ENCODE results near the gene TSPYL1.
"Not testable (repeated sequence)": the region's sequence is repeated elsewhere in the genome, so short reads cannot be mapped to it uniquely, and the experiment has no call there.

The TSPYL1 gene

DNA sequence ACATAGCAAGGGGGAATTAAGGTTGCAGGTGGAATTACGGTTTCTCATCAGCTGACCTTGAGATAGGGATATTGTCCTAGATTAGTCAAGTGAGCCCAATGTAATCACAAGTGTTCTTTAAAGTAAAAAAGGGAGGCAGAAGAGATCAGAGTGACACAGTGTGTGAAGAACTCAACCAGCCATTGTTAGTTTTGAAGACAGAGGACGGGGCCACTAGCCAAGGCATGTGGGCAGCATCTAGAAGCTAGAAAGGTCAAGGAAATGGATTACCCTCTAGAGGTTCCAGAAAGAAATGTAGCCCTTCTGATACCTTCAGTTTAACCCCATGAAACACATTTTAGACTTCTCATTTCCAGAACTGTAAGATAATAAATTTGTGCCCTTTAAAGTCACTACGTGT is 18.5 kb upstream of the TSPYL1 start:
- no peak for DNase-seq (ENCODE audit: low read depth)

GRCh38 chr6:116292553-116292952 is 12.8 kb upstream of the TSPYL1 start:
- no peak for DNase-seq (ENCODE audit: low read depth)

DNA sequence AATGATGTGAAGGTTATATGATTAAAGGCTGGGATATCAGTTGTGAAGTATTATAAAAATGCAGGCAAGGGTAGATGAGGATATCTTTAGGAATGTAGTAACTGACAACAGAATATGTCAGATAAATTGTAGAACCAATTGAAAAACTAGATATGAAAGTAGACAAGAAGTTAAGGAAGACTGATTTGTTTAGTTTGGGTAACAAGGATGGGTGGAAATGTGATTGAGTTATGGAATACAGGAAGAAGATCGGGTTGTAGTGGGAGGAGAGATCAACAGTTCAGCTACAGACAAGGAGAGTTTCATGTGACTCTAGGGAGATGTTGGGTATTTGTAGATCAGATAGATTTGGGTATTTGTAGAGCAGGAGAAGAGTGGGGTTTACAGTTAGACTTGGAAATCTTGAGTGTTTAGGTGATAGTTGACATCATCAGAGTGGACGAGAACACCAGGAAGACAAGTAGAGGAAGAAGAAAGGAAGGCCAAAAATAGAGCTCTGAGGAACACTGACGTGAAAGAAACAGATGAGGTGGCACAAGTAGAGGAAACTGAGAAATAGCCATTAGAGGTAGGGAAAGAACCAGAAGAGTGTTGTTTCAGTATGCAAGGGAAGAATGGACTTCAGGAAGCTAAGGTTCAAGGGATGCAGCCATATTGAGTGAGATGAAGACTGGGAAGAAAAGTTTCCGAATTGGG is 12.1 kb upstream of the TSPYL1 start:
- no peak for DNase-seq (ENCODE audit: low read depth)

GRCh38 chr6:116290799-116291198 is 11.1 kb upstream of the TSPYL1 start:
- no peak for DNase-seq (ENCODE audit: low read depth)

GRCh38 chr6:116289876-116290275 is 10.1 kb upstream of the TSPYL1 start:
- DNase-seq (ENCODE audit: low read depth), result no peak

- DNase-seq (ENCODE audit: low read depth), result no peak
Observed at GRCh38 chr6:116287689-116288282, 8.1 kb upstream of the TSPYL1 start.

DNA sequence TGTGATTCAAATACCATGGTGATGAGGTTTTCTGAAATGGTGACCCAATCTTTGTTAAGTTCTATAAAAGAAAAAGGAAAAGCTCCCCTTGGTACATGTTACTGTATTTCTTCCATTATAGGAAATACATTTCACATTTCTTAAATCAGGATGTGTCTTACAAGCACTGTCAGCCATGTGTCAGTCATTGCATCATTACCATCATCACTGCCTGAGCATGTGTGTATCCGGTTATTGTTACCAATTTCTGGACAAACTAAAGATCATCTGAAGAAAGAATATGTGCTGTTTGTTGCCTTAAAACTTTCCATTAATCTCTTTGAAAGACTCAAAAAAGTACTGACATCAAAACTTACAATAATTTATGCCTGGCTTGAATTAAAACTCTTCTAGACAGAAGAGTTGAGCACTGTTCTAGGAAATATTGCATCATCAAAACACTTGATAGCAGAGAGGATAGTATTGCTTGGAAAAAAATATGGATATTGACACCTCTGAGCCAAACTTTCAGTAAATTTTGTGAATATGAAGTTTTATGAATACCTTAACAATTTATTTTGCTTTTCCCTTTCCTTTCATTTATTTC is 7.1 kb upstream of the TSPYL1 start:
- no peak for DNase-seq (ENCODE audit: low read depth)

- not testable (repeated sequence) for DNase-seq (ENCODE audit: low read depth)
Observed at GRCh38 chr6:116284984-116285383, 5.3 kb upstream of the TSPYL1 start.

GRCh38 chr6:116283191-116283590 is 3.5 kb upstream of the TSPYL1 start:
- no peak for DNase-seq (ENCODE audit: low read depth)

DNA sequence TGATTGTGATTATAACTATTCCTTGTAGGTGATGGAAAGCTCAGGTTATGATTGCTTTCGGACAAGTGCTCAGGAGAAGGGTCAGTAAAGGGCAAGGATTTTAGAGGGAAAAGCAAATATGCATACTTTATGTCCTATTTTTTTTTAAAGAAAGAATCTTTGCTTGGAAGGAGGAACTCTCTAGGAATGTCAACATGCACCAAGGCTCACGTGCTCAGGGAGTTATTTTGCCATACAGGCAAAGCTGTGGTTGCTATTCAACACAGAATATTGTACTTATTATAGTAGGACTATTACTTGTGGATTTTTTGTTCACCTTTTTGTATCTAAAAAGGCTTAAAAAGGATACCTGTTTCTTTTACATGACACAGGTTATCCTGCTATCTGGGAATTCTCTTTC is 3.0 kb upstream of the TSPYL1 start:
- DNase-seq (ENCODE audit: low read depth), result no peak

- DNase-seq (ENCODE audit: low read depth), result no peak
Observed at GRCh38 chr6:116280933-116281316, 1.2 kb upstream of the TSPYL1 start.

DNA sequence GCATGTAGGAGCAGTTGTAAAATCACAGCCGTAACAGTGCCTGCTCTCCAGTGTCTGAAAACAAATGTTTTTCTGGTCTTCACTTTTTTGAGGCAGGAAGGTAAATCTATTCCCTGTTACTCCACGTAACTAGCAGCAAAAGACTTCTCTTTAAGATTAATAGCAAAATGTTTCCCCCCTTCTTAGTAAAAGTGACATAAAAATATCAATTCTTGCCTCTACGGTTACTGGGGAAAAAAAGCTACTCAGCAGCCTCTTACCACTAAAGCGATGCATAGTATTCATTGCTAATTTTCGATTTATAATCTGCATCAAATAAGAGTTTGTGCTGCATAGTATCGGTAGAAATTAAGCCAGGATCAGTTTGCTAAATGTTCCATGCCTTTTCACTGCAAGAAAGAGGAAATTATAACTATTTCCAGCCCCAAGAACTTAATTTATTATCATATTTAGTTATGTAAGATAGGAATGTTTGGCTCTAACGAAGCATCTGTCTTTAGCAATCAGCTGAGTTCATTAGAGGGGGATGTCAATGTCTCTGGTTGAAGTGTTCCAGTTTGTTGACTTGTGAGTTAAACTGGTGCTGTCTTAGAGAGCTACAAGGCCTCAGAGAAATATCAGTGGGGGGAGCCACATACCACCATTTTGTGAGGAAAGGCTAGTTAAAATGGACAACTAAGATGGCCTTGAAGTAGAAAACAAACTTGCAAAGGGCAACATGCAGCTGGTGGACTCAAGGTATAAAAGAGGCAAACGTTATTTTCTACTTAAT is 617 bp upstream of the TSPYL1 start:
- DNase-seq (ENCODE audit: low read depth), result no peak

- no peak for DNase-seq (ENCODE audit: low read depth)
Observed at GRCh38 chr6:116278854-116279231, 887 bp downstream of the TSPYL1 start.

DNA sequence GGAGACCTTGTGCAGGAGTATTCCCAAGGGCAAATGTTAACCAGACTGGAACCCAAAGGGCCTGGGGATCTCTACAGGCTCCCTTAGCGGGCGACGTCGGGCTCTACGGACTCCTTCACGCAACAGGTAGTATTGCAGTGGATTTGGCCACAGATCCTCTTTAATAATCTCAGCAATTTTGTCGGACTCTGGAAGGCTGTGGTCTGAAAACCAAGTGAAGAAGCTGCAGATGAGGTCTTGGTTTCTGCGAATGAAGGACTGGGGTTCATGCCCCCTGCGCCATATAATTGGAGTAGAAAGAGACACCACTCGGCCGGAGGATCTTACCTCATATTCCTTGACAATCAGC is 1.3 kb downstream of the TSPYL1 start:
- no peak for DNase-seq (ENCODE audit: low read depth)

- no peak for DNase-seq (ENCODE audit: low read depth)
Observed at GRCh38 chr6:116277124-116277523, 2.6 kb downstream of the TSPYL1 start.

- no peak for DNase-seq (ENCODE audit: low read depth)
Observed at GRCh38 chr6:116271149-116271708, 8.5 kb downstream of the TSPYL1 start.

GRCh38 chr6:116268589-116269293 is 11.0 kb downstream of the TSPYL1 start:
- no peak for DNase-seq (ENCODE audit: low read depth)

DNA sequence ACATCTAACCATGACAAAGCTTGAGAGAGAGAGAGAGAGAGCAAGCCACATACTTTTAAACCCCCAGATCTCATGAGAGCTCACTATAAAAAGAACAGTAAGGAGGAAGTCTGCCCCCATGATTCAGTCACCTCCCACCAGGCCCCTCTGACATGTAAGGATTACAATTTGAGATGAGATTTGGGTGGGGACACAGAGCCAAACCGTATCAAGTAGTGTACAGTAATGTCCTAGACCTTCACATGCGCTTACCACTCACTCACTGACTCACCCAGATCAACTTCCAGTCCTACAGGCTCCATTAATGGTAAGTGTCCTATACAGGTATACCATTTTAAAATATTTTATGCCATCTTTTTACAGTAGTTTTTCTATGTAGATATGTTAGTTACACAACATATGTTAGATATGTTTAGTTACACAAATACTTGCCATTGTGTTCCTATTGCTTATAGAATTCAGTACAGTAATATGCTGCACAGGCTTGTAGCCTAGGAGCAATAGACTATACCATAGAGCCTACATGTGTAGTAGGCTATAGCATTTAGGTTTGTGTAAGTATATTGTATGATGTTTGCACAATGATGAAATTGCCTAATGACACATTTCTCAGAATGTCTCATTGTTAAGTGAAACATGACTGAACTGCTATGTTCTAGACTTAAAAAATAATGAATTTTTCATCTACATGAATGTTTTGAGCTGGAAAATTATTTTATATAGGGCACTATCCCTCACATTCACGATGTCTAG is 11.7 kb downstream of the TSPYL1 start:
- no peak for DNase-seq (ENCODE audit: low read depth)

DNA sequence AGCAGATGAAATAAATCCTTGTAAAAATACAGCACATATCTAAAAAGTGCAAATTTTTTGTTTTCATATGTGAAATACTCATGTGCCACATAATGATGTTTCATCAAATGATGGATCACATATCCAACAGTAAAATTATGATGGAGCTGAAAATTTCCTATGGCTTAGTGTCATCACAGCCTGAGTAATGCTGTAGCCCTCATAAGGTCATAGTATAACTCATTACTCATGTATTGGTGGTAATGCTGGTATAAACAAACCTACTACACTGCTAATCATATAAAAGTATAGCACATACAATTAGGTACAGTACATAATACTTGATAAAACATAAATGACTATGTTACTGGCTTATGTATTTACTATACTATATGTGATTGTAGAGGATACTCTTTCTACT is 12.9 kb downstream of the TSPYL1 start:
- DNase-seq (ENCODE audit: low read depth), result no peak

DNA sequence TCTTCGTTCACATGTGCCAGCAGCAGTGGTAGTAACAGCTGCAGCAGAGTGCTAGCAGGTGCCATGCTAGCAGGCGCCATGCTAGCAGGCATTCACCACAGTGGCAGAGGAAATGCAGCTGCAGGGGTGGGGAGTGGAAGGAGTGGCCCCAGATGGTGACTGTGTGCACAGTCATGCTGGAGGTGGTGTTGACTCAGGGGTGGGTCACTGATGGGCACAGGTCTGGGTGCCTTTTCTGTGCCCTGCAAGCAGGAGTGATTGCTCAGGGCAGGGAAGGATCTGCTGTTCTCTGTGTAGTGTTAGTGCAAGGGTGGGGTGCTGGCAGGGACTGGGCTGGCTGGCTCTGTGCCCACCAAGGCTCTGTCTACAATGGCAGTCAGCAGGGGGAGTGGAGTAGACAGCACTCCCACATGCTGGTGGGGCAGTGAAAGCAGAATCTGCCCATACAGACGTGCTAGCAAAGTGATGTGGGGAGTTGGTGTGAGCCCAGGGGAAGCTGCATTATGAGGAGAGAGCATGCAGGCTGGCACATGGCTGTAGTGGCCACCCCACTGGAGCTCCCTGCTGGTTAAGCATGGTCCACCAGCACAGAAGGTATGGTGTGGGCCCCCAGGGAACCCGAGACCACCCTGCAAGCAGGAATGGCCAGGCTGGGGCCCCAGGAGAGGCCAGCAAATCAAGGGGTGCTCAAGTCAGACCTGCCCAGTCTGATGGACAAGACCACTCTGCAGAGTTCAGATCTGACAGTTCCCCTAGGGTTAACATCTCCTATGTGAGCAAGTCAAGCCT is 14.5 kb downstream of the TSPYL1 start:
- DNase-seq (ENCODE audit: low read depth), result no peak

GRCh38 chr6:116263353-116263752 is 16.4 kb downstream of the TSPYL1 start:
- DNase-seq (ENCODE audit: low read depth), result no peak
